Endothelial cell (in vitro differentiated cells): ENCODE data around the gene PRR14L. TPM values are rescaled to one million over a fixed set of nuclear protein-coding genes. Genes with fewer than 3 reads are reported as not detected.
A peak's percentile ranks its signal among the peaks of the same experiment; 100 is the strongest.

ENCODE experiments used
- DNase-seq: peaks from one replicate; pipeline ENCODE4 v3.0.0; 2021; ENCODE audit warnings: low spot score
- H3K27ac Mint-ChIP-seq: one replicate; pipeline ENCODE4 v1.8.0; 2021; ENCODE audit warnings: mixed read lengths, inconsistent platforms; ENCODE audit not compliant: unreplicated experiment
- H3K27me3 Mint-ChIP-seq: one replicate; pipeline ENCODE4 v1.8.0; 2021; ENCODE audit warnings: mild to moderate bottlenecking, moderate library complexity, mixed read lengths, inconsistent platforms; ENCODE audit not compliant: unreplicated experiment
- H3K36me3 Mint-ChIP-seq: one replicate; pipeline ENCODE4 v1.8.0; 2021; ENCODE audit warnings: mild to moderate bottlenecking, low read depth, mixed read lengths, inconsistent platforms; ENCODE audit not compliant: unreplicated experiment
- H3K4me1 Mint-ChIP-seq: one replicate; pipeline ENCODE4 v1.8.0; 2021; ENCODE audit warnings: mild to moderate bottlenecking, mixed read lengths, inconsistent platforms; ENCODE audit not compliant: unreplicated experiment
- H3K4me3 Mint-ChIP-seq: one replicate; pipeline ENCODE4 v1.8.0; 2021; ENCODE audit warnings: mild to moderate bottlenecking, mixed read lengths, inconsistent platforms; ENCODE audit not compliant: unreplicated experiment
- H3K9me3 Mint-ChIP-seq: one replicate; pipeline ENCODE4 v1.8.0; 2021; ENCODE audit warnings: mixed read lengths, inconsistent platforms; ENCODE audit not compliant: unreplicated experiment
- total RNA-seq: library from RNA; stranded (reverse); fragmentation: NEBNext Ultra II Directional; extraction: Animal tissue kit (Norgen Biotek cat#: 25700); gene quantifications from one replicate; pipeline ENCODE4 v1.2.1, GENCODE V29; 2021; ENCODE audit not compliant: unreplicated experiment
- TF ChIP-seq, protein P1 (sequence below): fragments of 200-600 bp; sonication (generic); IDR thresholded peaks from one replicate; pipeline ENCODE4 v1.5.0; 2021; ENCODE audit warnings: antibody characterized with exemption; ENCODE audit not compliant: unreplicated experiment

The PRR14L gene
- total RNA-seq, 1 donor from 2014 or later = 76.9 TPM

DNA sequence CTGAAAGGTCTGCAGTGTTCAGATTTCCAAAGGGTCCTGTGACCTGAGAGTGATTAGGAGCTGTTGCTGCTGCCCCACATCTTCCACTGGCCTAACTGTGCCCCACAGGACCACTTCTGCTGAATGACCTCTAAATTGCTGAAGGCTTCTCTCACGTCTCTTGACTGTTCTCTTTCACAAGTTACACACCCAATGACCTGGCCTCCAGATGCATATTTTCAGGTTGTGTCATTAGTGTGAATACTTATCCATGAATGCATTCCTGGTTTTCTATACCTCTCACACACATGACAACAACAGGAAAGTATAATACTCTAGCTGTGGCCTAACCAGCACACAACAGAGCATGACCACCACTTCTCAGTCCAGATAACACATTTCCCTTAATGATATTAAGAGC is 15.4 kb downstream of the PRR14L start:
- Mint-ChIP-seq H3K36me3 (peaks cover 4% of the 10 kb centered on the region), H3K4me1 (no peaks in the 10 kb centered on the region), H3K9me3 (no peaks in the 10 kb centered on the region), H3K27ac (peak overlapping the region; percentile 25), H3K4me3 (no peak overlapping the region), H3K27me3 (no peaks in the 10 kb centered on the region)
- TF ChIP-seq, protein P1, sequence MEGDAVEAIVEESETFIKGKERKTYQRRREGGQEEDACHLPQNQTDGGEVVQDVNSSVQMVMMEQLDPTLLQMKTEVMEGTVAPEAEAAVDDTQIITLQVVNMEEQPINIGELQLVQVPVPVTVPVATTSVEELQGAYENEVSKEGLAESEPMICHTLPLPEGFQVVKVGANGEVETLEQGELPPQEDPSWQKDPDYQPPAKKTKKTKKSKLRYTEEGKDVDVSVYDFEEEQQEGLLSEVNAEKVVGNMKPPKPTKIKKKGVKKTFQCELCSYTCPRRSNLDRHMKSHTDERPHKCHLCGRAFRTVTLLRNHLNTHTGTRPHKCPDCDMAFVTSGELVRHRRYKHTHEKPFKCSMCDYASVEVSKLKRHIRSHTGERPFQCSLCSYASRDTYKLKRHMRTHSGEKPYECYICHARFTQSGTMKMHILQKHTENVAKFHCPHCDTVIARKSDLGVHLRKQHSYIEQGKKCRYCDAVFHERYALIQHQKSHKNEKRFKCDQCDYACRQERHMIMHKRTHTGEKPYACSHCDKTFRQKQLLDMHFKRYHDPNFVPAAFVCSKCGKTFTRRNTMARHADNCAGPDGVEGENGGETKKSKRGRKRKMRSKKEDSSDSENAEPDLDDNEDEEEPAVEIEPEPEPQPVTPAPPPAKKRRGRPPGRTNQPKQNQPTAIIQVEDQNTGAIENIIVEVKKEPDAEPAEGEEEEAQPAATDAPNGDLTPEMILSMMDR = no peak
- DNase-seq = no peak

DNA sequence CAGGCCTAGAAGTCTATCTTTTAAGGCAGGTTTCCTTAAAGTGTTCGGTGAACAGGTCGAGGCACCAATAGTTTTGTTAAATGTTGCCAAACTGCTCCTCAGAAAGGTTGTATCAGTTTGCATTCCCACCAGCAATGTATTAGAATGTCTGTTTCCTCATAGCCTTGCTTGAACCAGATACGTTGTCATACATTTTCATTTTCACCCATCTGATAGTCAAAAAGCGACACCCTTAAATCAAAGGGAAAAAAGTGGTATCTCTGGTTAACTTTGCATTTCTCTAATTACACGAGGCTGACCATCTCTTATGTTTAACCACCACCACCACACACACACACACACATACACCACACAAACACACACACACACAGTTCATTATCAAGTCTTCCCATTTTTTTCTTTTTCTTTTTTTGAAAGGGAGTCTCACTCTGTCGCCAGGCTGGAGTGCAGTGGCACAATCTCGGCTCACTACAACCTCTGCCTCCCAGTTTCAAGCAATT is 16.3 kb downstream of the PRR14L start:
- TF ChIP-seq, protein P1 = no peak
- Mint-ChIP-seq H3K4me1 (no peaks in the 10 kb centered on the region), H3K27me3 (no peaks in the 10 kb centered on the region), H3K36me3 (peaks cover 4% of the 10 kb centered on the region), H3K27ac (no peak overlapping the region), H3K4me3 (no peak overlapping the region), H3K9me3 (no peaks in the 10 kb centered on the region)
- no peak for DNase-seq

DNA sequence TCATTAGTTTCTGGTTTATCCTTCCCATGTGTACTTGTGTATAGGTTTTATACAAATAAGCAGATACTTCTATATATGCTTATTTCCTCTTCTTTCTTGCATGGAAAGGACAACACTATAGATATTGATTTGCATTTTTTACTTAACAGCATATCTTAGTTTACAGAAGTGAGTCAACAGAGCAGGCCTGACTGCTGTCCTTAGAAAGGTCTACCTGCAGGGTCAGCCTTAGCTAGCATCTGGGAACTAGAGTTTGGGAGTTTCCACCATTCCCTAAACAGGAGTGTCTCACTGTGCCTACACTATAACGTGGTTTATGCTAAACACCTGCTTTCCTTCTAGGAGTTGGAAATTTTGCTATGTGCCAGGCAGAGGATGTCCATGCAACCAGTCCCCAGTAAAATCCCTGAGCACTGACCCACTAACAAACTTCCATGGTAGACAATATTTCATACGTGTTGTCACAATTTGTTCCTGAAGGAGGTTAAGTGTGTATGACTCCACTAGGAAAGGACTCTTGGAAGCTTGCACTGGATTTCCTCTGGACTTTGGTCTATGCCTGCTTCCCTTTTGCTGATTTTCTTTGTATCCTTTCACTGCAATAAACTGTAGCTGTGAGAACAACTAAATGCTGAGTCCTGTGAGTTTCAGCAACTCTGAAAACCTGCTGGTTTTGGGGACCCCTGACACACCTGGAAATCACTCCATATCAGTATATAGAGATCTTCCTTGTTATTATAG is 17.7 kb downstream of the PRR14L start:
- Mint-ChIP-seq H3K9me3 (no peaks in the 10 kb centered on the region), H3K4me3 (no peak overlapping the region), H3K4me1 (no peaks in the 10 kb centered on the region), H3K27ac (no peak overlapping the region), H3K27me3 (no peaks in the 10 kb centered on the region), H3K36me3 (peaks cover 4% of the 10 kb centered on the region)
- DNase-seq = no peak
- TF ChIP-seq, protein P1 = no peak

DNA sequence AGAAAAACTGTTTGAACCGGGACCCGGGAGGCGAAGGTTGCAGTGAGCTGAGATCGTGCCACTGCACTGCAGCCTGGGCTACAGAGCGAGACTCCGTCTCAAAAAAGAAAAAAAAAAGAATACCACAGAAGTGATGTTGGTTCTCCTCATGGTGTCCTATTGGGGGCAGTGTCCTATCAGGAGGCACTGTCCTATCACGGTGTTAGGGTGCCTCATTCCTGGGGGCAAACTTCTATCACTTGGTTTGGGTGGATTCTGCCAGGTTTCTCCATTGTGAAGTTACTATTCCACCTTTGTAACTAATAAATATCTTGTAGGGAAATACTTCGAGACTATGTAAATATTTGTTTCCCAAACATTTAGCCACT is 19.6 kb downstream of the PRR14L start:
- TF ChIP-seq, protein P1 = peak; percentile 13
- H3K4me1 Mint-ChIP-seq = no peaks in the 10 kb centered on the region
- H3K27me3 Mint-ChIP-seq = no peaks in the 10 kb centered on the region
- no peak for DNase-seq
- H3K4me3 Mint-ChIP-seq = no peak overlapping the region
- H3K36me3 Mint-ChIP-seq = peaks cover 5% of the 10 kb centered on the region
- H3K9me3 Mint-ChIP-seq = no peaks in the 10 kb centered on the region
- H3K27ac Mint-ChIP-seq = no peak overlapping the region

DNA sequence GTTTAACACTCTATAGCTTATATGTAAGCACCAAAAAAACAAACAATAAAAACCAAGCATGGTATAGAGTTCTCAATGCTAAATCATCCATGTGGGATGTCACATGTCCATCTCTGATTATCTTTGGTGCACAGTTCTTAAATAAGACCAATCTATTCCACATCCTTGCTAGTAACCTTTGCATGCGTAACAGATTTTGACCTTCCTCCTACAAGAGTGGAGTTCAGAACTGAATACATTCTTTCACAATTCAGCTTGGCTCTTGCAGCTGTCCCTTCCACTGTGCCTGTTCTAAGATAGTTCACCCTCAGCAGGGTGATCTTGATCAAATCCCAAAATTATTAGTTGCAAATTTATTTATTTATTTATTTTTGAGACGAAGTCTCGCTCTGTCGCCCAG is 21.1 kb downstream of the PRR14L start:
- no peak overlapping the region for H3K27ac Mint-ChIP-seq
- TF ChIP-seq, protein P1 = no peak
- no peaks in the 10 kb centered on the region for H3K4me1 Mint-ChIP-seq
- no peak for DNase-seq
- peaks cover 15% of the 10 kb centered on the region for H3K36me3 Mint-ChIP-seq
- H3K27me3 Mint-ChIP-seq = no peaks in the 10 kb centered on the region
- H3K9me3 Mint-ChIP-seq = no peaks in the 10 kb centered on the region
- H3K4me3 Mint-ChIP-seq = no peak overlapping the region
